Measurements from ENCODE around the gene NUDT9.

- TF ChIP-seq POLR2A (IDR thresholded peaks at IDR 0.05; ENCODE audit: low read depth, low read length) = no peak
- no peak for TF ChIP-seq TAF1 (IDR thresholded peaks at IDR 0.05; ENCODE audit: borderline replicate concordance, low read depth, low read length)
- TF ChIP-seq POLR2AphosphoS5 (IDR thresholded peaks at IDR 0.05; ENCODE audit: low read depth, low read length) = no peak
These were observed 6.6 kb downstream of the NUDT9 start for GRCh38 chr4:87428979-87429378.
